Measurements from ENCODE around the gene EVA1A.

- TF ChIP-seq POLR2AphosphoS5 (IDR thresholded peaks at IDR 0.05; ENCODE audit: borderline replicate concordance, low read depth, low read length) (no peak), EZH2 (IDR thresholded peaks at IDR 0.05) (no peak), FOXP2 (optimal IDR thresholded peaks at IDR 0.05; ENCODE audit: control extremely low read depth, extremely low read length, insufficient read depth) (no peak)
Measured at GRCh38 chr2:75573145-75573878, 12.6 kb upstream of the EVA1A start.

Measured in SK-N-MC (cell line).